Anterior cingulate cortex (tissue), 58 donors: ENCODE data around the gene MALAT1.

Experiments
- DNase-seq, 58 donors: peaks; one replicate each; lab custom pipeline; 2025; lab: John Stamatoyannopoulos, UW

Gene MALAT1

GRCh38 chr11:65552388-65552951 is 53.6 kb downstream of the MALAT1 start:
- no peak for DNase-seq

DNA sequence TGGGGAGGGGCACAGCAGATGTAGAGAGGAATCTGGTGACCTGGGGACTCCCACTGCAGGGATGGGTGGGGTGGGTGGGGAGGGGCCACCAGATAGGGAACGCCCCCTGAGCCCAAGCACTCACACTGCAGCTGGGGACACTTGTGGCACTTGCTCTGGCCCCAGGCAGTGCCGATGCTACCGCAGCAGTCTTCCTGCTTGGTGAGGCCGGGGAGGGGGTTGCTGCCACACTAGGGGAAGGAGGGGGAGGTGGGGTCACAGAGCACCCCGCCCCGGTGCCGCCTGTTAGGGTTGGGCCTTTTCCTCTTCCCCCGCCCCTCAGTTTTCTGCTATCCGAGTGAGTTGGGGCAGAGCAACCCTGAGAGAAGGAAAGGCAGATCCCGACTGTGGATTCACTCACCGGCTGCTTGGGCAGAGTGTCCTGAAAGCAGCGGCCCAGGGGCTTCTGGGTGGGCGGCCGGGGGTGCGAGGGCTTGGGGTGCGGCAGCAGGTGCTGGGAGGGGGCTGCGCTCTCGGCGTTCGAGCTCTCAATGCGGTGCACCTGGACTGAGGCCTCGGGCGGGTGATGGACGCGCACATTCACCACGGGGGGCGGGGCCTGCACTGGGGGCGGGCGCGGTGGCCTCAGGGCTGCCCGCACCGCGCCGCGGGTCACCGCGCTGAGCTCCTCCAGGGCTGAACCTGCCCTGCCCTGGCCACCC is 54.6 kb downstream of the MALAT1 start:
- no peak for DNase-seq

DNA sequence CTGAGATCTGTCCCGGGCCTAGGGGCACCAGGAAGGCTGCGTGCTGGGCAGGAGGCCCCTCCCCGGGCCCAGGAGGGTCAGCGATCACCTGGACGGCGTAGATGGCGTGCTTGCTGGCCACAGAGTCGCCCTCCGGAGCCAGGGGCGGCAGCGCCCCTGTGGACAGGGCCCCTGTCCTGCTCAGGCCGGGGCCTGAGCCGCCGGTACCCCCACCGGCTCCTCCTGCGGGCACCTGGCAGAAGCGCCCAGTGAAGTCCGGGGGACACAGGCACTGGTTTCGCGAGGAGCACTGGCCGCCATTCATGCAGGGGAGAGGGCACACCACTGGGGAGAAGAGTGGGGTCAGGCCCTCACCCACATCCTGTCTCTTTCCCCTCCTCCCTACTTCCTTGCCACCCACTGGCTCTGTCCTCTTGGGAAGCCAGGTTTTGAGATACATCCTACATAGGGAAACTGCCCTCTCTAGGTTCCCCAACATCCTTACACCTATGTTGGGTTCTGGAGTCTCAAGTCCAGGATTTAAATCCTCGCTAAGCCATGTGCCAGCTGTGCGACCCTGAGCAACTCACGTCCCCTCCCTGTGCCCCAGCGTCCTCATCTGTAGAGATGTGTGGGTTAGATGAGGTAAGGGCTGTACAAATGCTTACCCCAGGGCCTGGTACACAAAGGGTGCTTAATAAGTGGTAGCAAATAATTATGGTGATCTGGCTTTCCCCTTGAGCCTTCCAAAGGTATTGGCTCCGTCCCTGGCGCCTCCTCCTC is 55.4 kb downstream of the MALAT1 start:
- DNase-seq, result no peak

GRCh38 chr11:65554842-65555430 is 56.1 kb downstream of the MALAT1 start:
- DNase-seq, result no peak

DNA sequence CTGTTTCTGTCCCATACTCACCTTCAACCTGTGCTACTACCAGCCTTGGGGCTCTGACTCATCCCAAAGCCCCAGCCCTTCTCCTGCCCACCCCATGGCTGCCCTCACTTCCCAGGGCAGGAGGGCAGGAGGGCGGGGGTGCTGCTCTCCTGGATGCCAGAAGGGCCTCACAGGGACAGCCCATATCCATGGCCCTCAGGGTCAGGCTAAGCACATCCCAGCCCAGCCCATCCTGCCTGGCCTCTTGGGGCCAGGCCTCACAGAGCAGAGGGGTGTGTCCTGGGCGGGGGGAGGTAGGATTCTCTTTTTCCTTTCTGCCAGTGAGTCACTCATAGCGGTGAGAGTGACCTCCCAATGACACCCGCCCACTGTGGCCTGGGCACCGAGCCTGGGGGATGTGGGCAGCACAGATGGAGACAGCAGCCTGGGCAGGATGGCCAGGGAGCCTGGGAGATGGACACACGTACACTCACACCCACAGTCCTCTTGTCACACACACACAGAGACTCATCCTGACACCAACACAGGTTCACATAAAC is 56.9 kb downstream of the MALAT1 start:
- peak in 2 of 58 donors; percentile 10 to 43 for DNase-seq
